ENCODE data around the gene PLA2G6. TPM values are rescaled to one million over a fixed set of nuclear protein-coding genes. Genes with fewer than 3 reads are reported as not detected.

Gene PLA2G6
- total and polyA plus RNA-seq, 2 of the 13 experiments (the other 11 are each of a cell fraction or from before 2014, with no cell fraction given) = 4.8 to 11.5 TPM

GRCh38 chr22:38097557-38098409 is 83.8 kb downstream of the PLA2G6 start (continued):
- TF ChIP-seq ZBTB34 (CRISPR knock-in tag; IDR thresholded peaks at IDR 0.05) (no peak), HMG20A (CRISPR knock-in tag; IDR thresholded peaks at IDR 0.05; ENCODE audit: borderline replicate concordance) (no peak)

GRCh38 chr22:38097058-38097457 is 84.6 kb downstream of the PLA2G6 start:
- H3K4me2 ChIP-seq (ENCODE audit: low read depth, low read length) = no peak overlapping the region
- H3K27me3 ChIP-seq (ENCODE audit: control insufficient read depth in 1 of 2, insufficient read depth in 2 of 2, low read length in 2 of 2) = no peaks in the 10 kb centered on the region
- no peak overlapping the region for H2AFZ ChIP-seq (ENCODE audit: low read length)
- FAIRE-seq (no peak), DNase-seq (ENCODE audit: low spot score) (no peak), ATAC-seq (no peak)
- no peaks in the 10 kb centered on the region for H3K4me1 ChIP-seq (ENCODE audit: insufficient read depth, low read length)
- in situ Hi-C loops (cut with HindIII; ENCODE audit: extremely low pct_ligation_motif_present, low pct_unique_long_range_greater_than_20kb) = no loop called here
- no peak overlapping the region for H3K4me3 ChIP-seq (replicated peaks in 1 of 3; ENCODE audit: insufficient read depth in 1 of 3, low read depth in 2 of 3, low read length in 3 of 3)
- no peaks in the 10 kb centered on the region for H3K9me3 ChIP-seq (ENCODE audit: low read length)
- intact Hi-C loops (cut with micrococcal nuclease; ENCODE audit: unreplicated experiment) = no loop called here
- no peak overlapping the region for H3K9ac ChIP-seq (ENCODE audit: insufficient read depth, low read depth, low read length)
- CTCF ChIA-PET (ENCODE audit: low intra/inter-chr PET ratio, low total read pairs) = no interaction called here
- H4K20me1 ChIP-seq (ENCODE audit: insufficient read depth, low read length) = no peaks in the 10 kb centered on the region
- over 99% methylated on average over 11 of the region's 15 CpGs for WGBS (ENCODE audit: low lambda C conversion rate)
- POLR2A ChIA-PET = interaction anchor here (1.1 kb wide), 1 partner anchor 11 kb away, joined by 3 read pairs; no protein-coding TSS in a partner anchor
- BruUV-seq (replicated peaks) = no TSS peak
- H3K27ac ChIP-seq (ENCODE audit: extremely low read length, insufficient read depth, low read length) = no peak overlapping the region
- H3K79me2 ChIP-seq (ENCODE audit: insufficient read depth, low read length) = no peaks in the 10 kb centered on the region
- H3K36me3 ChIP-seq (replicated peaks in 1 of 2; ENCODE audit: control insufficient read depth in 1 of 2, insufficient read depth in 2 of 2, low read length in 2 of 2) = peaks cover 15 to 20% of the 10 kb centered on the region in 2 experiments; a peak in 4 of 5 replicates
- no peak for TF ChIP-seq TRIM24 (CRISPR knock-in tag; IDR thresholded peaks at IDR 0.05)
- TF ChIP-seq ZNF3 (CRISPR knock-in tag; IDR thresholded peaks at IDR 0.05) = no peak
- no peak for TF ChIP-seq CCAR2 (optimal IDR thresholded peaks at IDR 0.05; ENCODE audit: low read depth, low read length)
- no peak for TF ChIP-seq ZNF883 (CRISPR knock-in tag; IDR thresholded peaks at IDR 0.05; ENCODE audit: not compliant biosample characterization)
- TF ChIP-seq SNAI1 (CRISPR knock-in tag; IDR thresholded peaks at IDR 0.05; ENCODE audit: borderline replicate concordance) = no peak
- TF ChIP-seq MED13 (CRISPR knock-in tag; IDR thresholded peaks at IDR 0.05) = no peak
- TF ChIP-seq CTCF (CRISPR knock-in tag; IDR thresholded peaks at IDR 0.05) = no peak
- TF ChIP-seq GFI1 (CRISPR knock-in tag; IDR thresholded peaks at IDR 0.05; ENCODE audit: borderline replicate concordance) = no peak
- TF ChIP-seq RAD51 (IDR thresholded peaks at IDR 0.05; ENCODE audit: borderline replicate concordance) = no peak
- TF ChIP-seq HNF4G (IDR thresholded peaks at IDR 0.05; ENCODE audit: borderline replicate concordance, low read depth, low read length) = no peak
- no peak for TF ChIP-seq HNF4G (CRISPR knock-in tag; IDR thresholded peaks at IDR 0.05; ENCODE audit: borderline replicate concordance, low read depth)
- no peak for TF ChIP-seq TIGD3 (CRISPR knock-in tag; IDR thresholded peaks at IDR 0.05; ENCODE audit: borderline replicate concordance)
- TF ChIP-seq GLI4 (CRISPR knock-in tag; IDR thresholded peaks at IDR 0.05; ENCODE audit: borderline replicate concordance) = no peak
- no peak for TF ChIP-seq GABPB1 (CRISPR knock-in tag; IDR thresholded peaks at IDR 0.05)
- TF ChIP-seq IKZF1 (IDR thresholded peaks at IDR 0.05) = no peak
